Stimulated activated CD4-positive, alpha-beta T cell treated with anti-CD3 and anti-CD28 coated beads, Interleukin-2, amount 100 ng/mL, for 4 hours (primary cell): Measurements from ENCODE around the gene UBE2E3.

ENCODE experiments used
- DNase-seq: peaks from one replicate; pipeline ENCODE4 v3.0.0-alpha.2; 2020; ENCODE audit warnings: low read depth

UBE2E3 gene

GRCh38 chr2:180978903-180979748, 1.3 kb upstream of the UBE2E3 start:
- no peak for DNase-seq

GRCh38 chr2:180979749-180980105, 678 bp upstream of the UBE2E3 start:
- no peak for DNase-seq

GRCh38 chr2:180980943-180981911, 822 bp downstream of the UBE2E3 start:
- DNase-seq, result peak; percentile 13

GRCh38 chr2:180983468-180984242, 3.2 kb downstream of the UBE2E3 start:
- no peak for DNase-seq

- DNase-seq, result no peak
Measured at GRCh38 chr2:180985771-180986395, 5.5 kb downstream of the UBE2E3 start.

GRCh38 chr2:180987146-180987545, 6.7 kb downstream of the UBE2E3 start:
- no peak for DNase-seq

- no peak for DNase-seq
Measured at GRCh38 chr2:180990337-180990736, 9.9 kb downstream of the UBE2E3 start.

GRCh38 chr2:180990794-180991193, 10.4 kb downstream of the UBE2E3 start:
- no peak for DNase-seq

GRCh38 chr2:180991361-180991760, 11.0 kb downstream of the UBE2E3 start:
- DNase-seq, result no peak

- no peak for DNase-seq
Measured at GRCh38 chr2:180991820-180992219, 11.4 kb downstream of the UBE2E3 start.

- no peak for DNase-seq
Measured at GRCh38 chr2:180992994-180993393, 12.6 kb downstream of the UBE2E3 start.

- DNase-seq, result no peak
Measured at GRCh38 chr2:180999274-180999964, 19.0 kb downstream of the UBE2E3 start.

GRCh38 chr2:181004647-181005325, 24.4 kb downstream of the UBE2E3 start:
- no peak for DNase-seq

- no peak for DNase-seq
Measured at GRCh38 chr2:181005326-181005655, 24.9 kb downstream of the UBE2E3 start.

- DNase-seq, result no peak
Measured at GRCh38 chr2:181005809-181006208, 25.4 kb downstream of the UBE2E3 start.

GRCh38 chr2:181007086-181007837, 26.9 kb downstream of the UBE2E3 start:
- DNase-seq, result no peak

GRCh38 chr2:181008407-181008806, 28.0 kb downstream of the UBE2E3 start:
- no peak for DNase-seq

GRCh38 chr2:181021199-181021789, 40.9 kb downstream of the UBE2E3 start:
- DNase-seq, result no peak

- no peak for DNase-seq
Measured at GRCh38 chr2:181022652-181023051, 42.2 kb downstream of the UBE2E3 start.
